K562 (cell line): Measurements from ENCODE around the gene ZMAT2. TPM values are rescaled to one million over a fixed set of nuclear protein-coding genes. Genes with fewer than 3 reads are reported as not detected.

ENCODE experiments used
- AFF1 ChIP-seq, 2 experiments: fragments of 450-650 bp; IDR thresholded peaks; 2 replicates each; pipeline ENCODE4 v1.6.1; 2018; ENCODE audit warnings: mild to moderate bottlenecking in 2 of 2, low read depth in 1 of 2; ENCODE audit not compliant: partially characterized antibody in 2 of 2
- DACH1 ChIP-seq: fragments of 450-650 bp; IDR thresholded peaks from 2 replicates; pipeline ENCODE4 v1.6.1; 2018; ENCODE audit not compliant: partially characterized antibody
- ETV6 ChIP-seq, 3 experiments: fragments of 150-350 bp in 1 of 3; sonication (generic) in 1 of 3; formaldehyde crosslinking in 1 of 3; IDR thresholded peaks; 2 replicates each; pipeline versions ENCODE4 v1.6.1 to v1.8.0; 2014 to 2022; ENCODE audit warnings: borderline replicate concordance in 2 of 3, low read depth in 2 of 3, antibody characterized with exemption in 1 of 3, low read length in 1 of 3, mild to moderate bottlenecking in 1 of 3, missing genetic modification reagents in 1 of 3
- HMG20A ChIP-seq: fragments of 450-650 bp; formaldehyde crosslinking; conservative IDR thresholded peaks from 2 replicates; pipeline ENCODE4 v1.4.0; 2020; ENCODE audit warnings: mild to moderate bottlenecking, mixed read lengths
- MAFG ChIP-seq: fragments of 450-650 bp; conservative IDR thresholded peaks from 2 replicates; pipeline ENCODE4 v1.6.1; 2016; ENCODE audit warnings: missing genetic modification characterization, missing compliant biosample characterization
- NFXL1 ChIP-seq: fragments of 450-650 bp; formaldehyde crosslinking; IDR thresholded peaks from 2 replicates; pipeline ENCODE4 v1.4.0; 2021; ENCODE audit warnings: mild to moderate bottlenecking
- PHF8 ChIP-seq: fragments of 200-600 bp; sonication (generic); IDR thresholded peaks from 2 replicates; pipeline ENCODE4 v1.6.1; 2012; ENCODE audit warnings: mixed run types, mild to moderate bottlenecking, inconsistent platforms, low read length, moderate library complexity, borderline replicate concordance
- PHTF2 ChIP-seq: fragments of 250-450 bp; sonication (Bioruptor Pico); IDR thresholded peaks from 2 replicates; pipeline ENCODE4 v1.5.0; 2021; ENCODE audit warnings: mild to moderate bottlenecking
- PREB ChIP-seq: sonication (generic); formaldehyde crosslinking; IDR thresholded peaks from 2 replicates; pipeline ENCODE4 v1.8.1; 2023; ENCODE audit warnings: mild to moderate bottlenecking, missing genetic modification reagents
- RBFOX2 ChIP-seq: fragments of 200-400 bp; formaldehyde crosslinking; IDR thresholded peaks from 2 replicates; pipeline ENCODE4 v1.6.1; 2017; ENCODE audit warnings: low read depth, mild to moderate bottlenecking, low read length, moderate library complexity
- SUPT5H ChIP-seq: fragments of 450-650 bp; IDR thresholded peaks from 2 replicates; pipeline ENCODE4 v1.6.1; 2016
- ZBTB8A ChIP-seq: fragments of 450-650 bp; IDR thresholded peaks from 2 replicates; pipeline ENCODE4 v1.6.1; 2018; ENCODE audit warnings: mild to moderate bottlenecking, moderate library complexity; ENCODE audit not compliant: partially characterized antibody
- ZMIZ1 ChIP-seq, 2 experiments: fragments of 150-350 bp in 1 of 2; IDR thresholded peaks; 2 replicates each; pipeline ENCODE4 v1.6.1; 2012 to 2016; ENCODE audit warnings: low read depth in 2 of 2, low read length in 2 of 2, mild to moderate bottlenecking in 1 of 2, moderate library complexity in 1 of 2
- ZNF133 ChIP-seq: fragments of 250-450 bp; sonication (Bioruptor Pico); IDR thresholded peaks from 2 replicates; pipeline ENCODE4 v1.4.0; 2020; ENCODE audit warnings: mild to moderate bottlenecking
- ZNF217 ChIP-seq: sonication (generic); formaldehyde crosslinking; IDR thresholded peaks from 2 replicates; pipeline ENCODE4 v1.8.0; 2022; ENCODE audit warnings: mild to moderate bottlenecking, missing genetic modification reagents
- ZNF347 ChIP-seq: fragments of 450-650 bp; formaldehyde crosslinking; IDR thresholded peaks from 2 replicates; pipeline ENCODE4 v1.4.0; 2020; ENCODE audit warnings: low read depth, mild to moderate bottlenecking, moderate library complexity
- polyA plus RNA-seq, 8 experiments: library from polyadenylated mRNA; depleted of rRNA in 4 of 8; stranded (reverse) in 5 of 8; unstranded in 3 of 8; fragments of >200 nt; fragmentation: Nextera tagmentation in 2 of 8; fragmentation: Illumina TruSeq in 1 of 8; extraction: Ambion mirVana in 2 of 8; extraction: Trizol in 1 of 8; gene quantifications; 2 replicates each; pipeline versions ENCODE4 v1.2.1 to v1.2.3, GENCODE V29; 2011 to 2014; ENCODE audit warnings: inconsistent platforms in 1 of 8, missing spikeins in 1 of 8
- total RNA-seq, 7 experiments: library from RNA; depleted of rRNA in 6 of 7; stranded (reverse); fragments of >200 nt in 6 of 7; fragmentation: Illumina TruSeq in 2 of 7; extraction: Trizol in 2 of 7; gene quantifications; 2 replicates each; pipeline versions ENCODE4 v1.2.1 to v1.2.3, GENCODE V29; 2011 to 2021; ENCODE audit warnings: low replicate concordance in 1 of 7
- TF ChIP-seq, protein P1 (sequence below): fragments of 450-650 bp; formaldehyde crosslinking; IDR thresholded peaks from 2 replicates; pipeline ENCODE4 v1.4.0; 2020; ENCODE audit warnings: mild to moderate bottlenecking

Gene ZMAT2
- total and polyA plus RNA-seq, 9 of the 15 experiments (the other 6 are each of a cell fraction or from before 2014, with no cell fraction given), result 44.2 to 101 (median 69.2) TPM

DNA sequence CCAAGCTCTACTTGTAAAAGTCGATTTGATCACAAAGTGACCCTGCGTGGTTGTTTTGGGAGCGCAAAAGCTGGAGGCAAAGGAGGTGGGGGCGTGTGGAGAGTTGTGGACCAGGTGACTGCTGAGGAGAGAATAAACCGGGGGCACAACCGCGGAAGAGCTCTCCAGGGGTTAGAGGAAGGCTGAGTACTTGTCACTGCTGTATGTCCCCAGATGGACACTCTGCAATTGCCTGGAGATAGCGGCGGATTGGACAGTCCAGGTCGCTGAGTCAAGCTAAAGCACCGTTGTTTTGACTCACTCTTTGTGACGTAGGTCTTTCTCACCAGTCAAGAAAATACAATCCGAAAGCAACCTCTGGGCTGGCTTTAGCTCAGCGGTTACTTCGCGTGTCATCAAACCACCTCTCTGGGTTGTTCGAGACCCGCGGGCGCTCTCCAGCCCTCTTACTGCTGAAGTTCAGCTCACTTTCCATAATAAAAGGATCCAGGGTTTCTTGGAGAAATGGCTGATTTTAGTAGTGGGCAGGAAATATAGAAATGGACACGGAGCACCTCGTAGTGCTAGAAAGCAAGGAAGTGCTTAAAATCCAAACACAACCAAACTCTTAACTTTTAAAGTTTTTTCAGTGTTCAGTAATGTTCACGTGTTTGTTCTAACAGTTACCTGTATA is 25.7 kb downstream of the ZMAT2 start (continued):
- TF ChIP-seq ZNF217 (no peak), DACH1 (no peak), ZMIZ1 (IDR thresholded peaks at IDR 0.05; ENCODE audit: low read depth in 2 of 2, low read length in 2 of 2) (peak in 1 of 2 experiments; percentile 59; a peak in 2 of 4 replicates), ZNF347 (CRISPR knock-in tag) (no peak), PHF8 (peak; percentile 60; the same call in 1 of the 2 replicates), NFXL1 (CRISPR knock-in tag) (no peak), MAFG (peak; percentile 77), ZBTB8A (no peak), PHTF2 (no peak), ZNF133 (no peak), PREB (CRISPR knock-in tag) (no peak), HMG20A (CRISPR knock-in tag) (no peak), RBFOX2 (peak; percentile 69), ETV6 (IDR thresholded peaks at IDR 0.05; ENCODE audit: borderline replicate concordance in 1 of 2, low read depth in 2 of 2, low read length in 1 of 2) (no peak), ETV6 (CRISPR knock-in tag; IDR thresholded peaks at IDR 0.05; ENCODE audit: borderline replicate concordance) (no peak), AFF1 (IDR thresholded peaks at IDR 0.05; ENCODE audit: low read depth in 1 of 2, partially characterized antibody in 2 of 2) (peak in 1 of 2 experiments; percentile 93), SUPT5H (peak; percentile 74)
- TF ChIP-seq, protein P1, sequence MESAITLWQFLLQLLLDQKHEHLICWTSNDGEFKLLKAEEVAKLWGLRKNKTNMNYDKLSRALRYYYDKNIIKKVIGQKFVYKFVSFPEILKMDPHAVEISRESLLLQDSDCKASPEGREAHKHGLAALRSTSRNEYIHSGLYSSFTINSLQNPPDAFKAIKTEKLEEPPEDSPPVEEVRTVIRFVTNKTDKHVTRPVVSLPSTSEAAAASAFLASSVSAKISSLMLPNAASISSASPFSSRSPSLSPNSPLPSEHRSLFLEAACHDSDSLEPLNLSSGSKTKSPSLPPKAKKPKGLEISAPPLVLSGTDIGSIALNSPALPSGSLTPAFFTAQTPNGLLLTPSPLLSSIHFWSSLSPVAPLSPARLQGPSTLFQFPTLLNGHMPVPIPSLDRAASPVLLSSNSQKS (CRISPR knock-in tag), result no peak
